Measurements from ENCODE around the gene MAP4K4. TPM values are rescaled to one million over a fixed set of nuclear protein-coding genes. Genes with fewer than 3 reads are reported as not detected.

The MAP4K4 gene
- total and polyA plus RNA-seq, 2 experiments from 2014 or later = 20.3 to 115 TPM

DNA sequence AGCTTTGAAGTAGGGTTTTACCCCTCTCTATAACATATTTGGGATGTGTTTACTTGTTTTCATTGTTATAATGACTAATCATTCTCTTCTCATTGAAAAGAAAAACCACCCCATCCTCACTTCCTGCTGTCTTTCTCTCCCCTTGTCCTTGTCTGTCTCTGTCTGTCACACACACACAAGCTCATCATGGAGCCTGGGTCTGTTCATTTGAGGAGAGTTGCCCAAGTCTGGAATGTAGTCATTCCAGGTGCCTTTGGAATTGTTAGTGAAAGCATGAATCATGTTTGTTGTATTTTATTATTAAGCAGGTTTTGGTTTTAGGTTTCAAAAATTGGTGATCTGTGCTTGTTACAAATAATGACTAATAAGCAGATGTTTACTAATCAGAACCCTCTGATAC lies 160.7 kb downstream of the MAP4K4 start:
- Histone ChIP-seq H3K27ac (no peak overlapping the region), H3K4me3 (no peak overlapping the region), H3K36me3 (ENCODE audit: low read depth) (peaks cover 86% of the 10 kb centered on the region), H3K4me2 (ENCODE audit: unreplicated experiment) (no peak overlapping the region), H3K9me2 (ENCODE audit: insufficient read depth) (no peaks in the 10 kb centered on the region), H3K27me3 (replicated peaks; ENCODE audit: insufficient read depth) (no peaks in the 10 kb centered on the region), H2AFZ (no peak overlapping the region), H4K20me1 (ENCODE audit: insufficient read depth) (0 out of 2 replicates have a peak, but pooled peaks cover 6% of the 10 kb centered on the region), H3K9ac (no peak overlapping the region), H3K4me1 (ENCODE audit: insufficient read depth) (peaks cover 9% of the 10 kb centered on the region; the same call in 1 of the 2 replicates), H3K9me3 (ENCODE audit: low read depth) (no peaks in the 10 kb centered on the region), H3F3A (ENCODE audit: insufficient read depth) (peaks cover 72% of the 10 kb centered on the region), H3K79me2 (ENCODE audit: insufficient read depth) (peaks cover 97% of the 10 kb centered on the region)
- peak; percentile 12 for DNase-seq
- TF ChIP-seq EZH2phosphoT487 (IDR thresholded peaks at IDR 0.05; ENCODE audit: insufficient read depth, low read depth) (no peak), EZH2 (IDR thresholded peaks at IDR 0.05; ENCODE audit: insufficient read depth, poor library complexity, severe bottlenecking) (no peak)
- in situ Hi-C loops (cut with MboI) = no loop called here

DNA sequence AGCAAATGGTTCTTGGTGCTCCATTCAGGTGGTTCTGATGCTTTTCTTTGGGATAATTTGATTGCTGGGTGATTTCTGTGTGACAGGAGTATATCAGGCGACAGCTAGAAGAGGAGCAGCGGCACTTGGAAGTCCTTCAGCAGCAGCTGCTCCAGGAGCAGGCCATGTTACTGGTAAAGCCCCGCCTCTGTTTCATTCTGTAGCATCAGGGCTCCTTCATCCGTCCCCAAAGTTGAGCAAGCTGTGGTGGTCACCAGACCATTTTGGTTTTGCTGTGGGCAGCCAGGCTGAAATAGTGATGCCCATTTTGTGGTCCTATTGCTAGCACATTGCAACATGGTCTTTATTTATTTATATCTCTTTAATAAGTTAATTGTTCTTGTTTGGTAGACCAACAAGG lies 161.4 kb downstream of the MAP4K4 start:
- H3K9me2 ChIP-seq (ENCODE audit: insufficient read depth) = no peaks in the 10 kb centered on the region
- WGBS, 2 experiments (ENCODE audit: low coverage in 1 of 2, low lambda C conversion rate in 2 of 2, missing lambda C conversion rate in 2 of 2) = 83 to 93% methylated on average over 4 of the region's 4 CpGs
- H3K4me2 ChIP-seq (ENCODE audit: unreplicated experiment) = no peak overlapping the region
- no peak for DNase-seq
- H4K20me1 ChIP-seq (ENCODE audit: insufficient read depth) = 0 out of 2 replicates have a peak, but pooled peaks cover 6% of the 10 kb centered on the region
- peaks cover 97% of the 10 kb centered on the region for H3K79me2 ChIP-seq (ENCODE audit: insufficient read depth)
- in situ Hi-C loops (cut with MboI) = no loop called here
- H3K27me3 ChIP-seq (replicated peaks; ENCODE audit: insufficient read depth) = no peaks in the 10 kb centered on the region
- H3K4me1 ChIP-seq (ENCODE audit: insufficient read depth) = peaks cover 9% of the 10 kb centered on the region; the same call in 1 of the 2 replicates
- no peak overlapping the region for H3K4me3 ChIP-seq
- H3K36me3 ChIP-seq (ENCODE audit: low read depth) = peaks cover 86% of the 10 kb centered on the region
- no peak overlapping the region for H3K27ac ChIP-seq
- TF ChIP-seq EZH2 (IDR thresholded peaks at IDR 0.05; ENCODE audit: insufficient read depth, poor library complexity, severe bottlenecking) = no peak
- no peak for TF ChIP-seq EZH2phosphoT487 (IDR thresholded peaks at IDR 0.05; ENCODE audit: insufficient read depth, low read depth)
- no peak overlapping the region for H2AFZ ChIP-seq
- no peak overlapping the region for H3K9ac ChIP-seq
- H3F3A ChIP-seq (ENCODE audit: insufficient read depth) = peaks cover 65% of the 10 kb centered on the region
- H3K9me3 ChIP-seq (ENCODE audit: low read depth) = no peaks in the 10 kb centered on the region

DNA sequence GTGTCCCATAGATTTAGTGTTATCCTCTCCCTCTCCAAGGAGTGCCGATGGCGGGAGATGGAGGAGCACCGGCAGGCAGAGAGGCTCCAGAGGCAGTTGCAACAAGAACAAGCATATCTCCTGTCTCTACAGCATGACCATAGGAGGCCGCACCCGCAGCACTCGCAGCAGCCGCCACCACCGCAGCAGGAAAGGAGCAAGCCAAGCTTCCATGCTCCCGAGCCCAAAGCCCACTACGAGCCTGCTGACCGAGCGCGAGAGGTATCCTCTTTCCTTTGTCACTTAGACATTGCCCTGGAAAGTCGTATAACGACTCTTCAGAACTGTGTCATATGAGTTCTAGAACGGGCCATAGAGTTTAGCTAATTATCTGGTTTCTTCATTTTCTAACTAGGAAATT lies 162.1 kb downstream of the MAP4K4 start:
- 0 out of 2 replicates have a peak, but pooled peaks cover 6% of the 10 kb centered on the region for H4K20me1 ChIP-seq (ENCODE audit: insufficient read depth)
- TF ChIP-seq EZH2phosphoT487 (IDR thresholded peaks at IDR 0.05; ENCODE audit: insufficient read depth, low read depth) (no peak), EZH2 (IDR thresholded peaks at IDR 0.05; ENCODE audit: insufficient read depth, poor library complexity, severe bottlenecking) (no peak)
- no peaks in the 10 kb centered on the region for H3K9me2 ChIP-seq (ENCODE audit: insufficient read depth)
- no peak overlapping the region for H3K4me2 ChIP-seq (ENCODE audit: unreplicated experiment)
- no peak overlapping the region for H3K27ac ChIP-seq
- peaks cover 60% of the 10 kb centered on the region for H3F3A ChIP-seq (ENCODE audit: insufficient read depth)
- H3K9me3 ChIP-seq (ENCODE audit: low read depth) = no peaks in the 10 kb centered on the region
- peaks cover 9% of the 10 kb centered on the region; the same call in 1 of the 2 replicates for H3K4me1 ChIP-seq (ENCODE audit: insufficient read depth)
- H3K9ac ChIP-seq = no peak overlapping the region
- H3K4me3 ChIP-seq = no peak overlapping the region
- no peak overlapping the region for H2AFZ ChIP-seq
- H3K27me3 ChIP-seq (replicated peaks; ENCODE audit: insufficient read depth) = no peaks in the 10 kb centered on the region
- in situ Hi-C loops (cut with MboI) = no loop called here
- H3K36me3 ChIP-seq (ENCODE audit: low read depth) = peaks cover 86% of the 10 kb centered on the region
- H3K79me2 ChIP-seq (ENCODE audit: insufficient read depth) = peaks cover 97% of the 10 kb centered on the region
- no peak for DNase-seq
- 97 to 99% methylated on average over 16 of the region's 16 CpGs for WGBS, 2 experiments (ENCODE audit: low coverage in 1 of 2, low lambda C conversion rate in 2 of 2, missing lambda C conversion rate in 2 of 2)

DNA sequence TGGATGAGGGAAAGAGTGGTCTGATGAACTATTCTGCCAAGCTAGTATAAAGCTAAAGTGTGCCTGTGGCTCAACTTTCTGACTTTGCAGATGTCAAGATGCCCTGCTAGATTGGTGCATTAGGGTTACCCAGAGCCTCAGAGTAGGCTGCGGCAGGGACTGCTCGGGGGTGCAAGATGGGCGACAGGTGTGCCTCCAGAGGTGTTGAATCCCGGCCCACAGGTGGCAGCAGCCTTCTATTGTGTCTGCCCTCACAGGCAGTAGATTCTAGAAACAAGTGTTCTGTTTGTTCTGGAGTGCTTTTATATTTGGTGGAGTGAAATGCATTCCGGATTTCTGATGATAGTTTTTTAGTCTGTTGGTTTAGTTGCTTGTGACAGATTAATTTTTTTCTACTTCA lies 162.7 kb downstream of the MAP4K4 start:
- no peak overlapping the region for H3K4me2 ChIP-seq (ENCODE audit: unreplicated experiment)
- 0 out of 2 replicates have a peak, but pooled peaks cover 6% of the 10 kb centered on the region for H4K20me1 ChIP-seq (ENCODE audit: insufficient read depth)
- H3K36me3 ChIP-seq (ENCODE audit: low read depth) = peaks cover 88% of the 10 kb centered on the region
- no peak for TF ChIP-seq EZH2phosphoT487 (IDR thresholded peaks at IDR 0.05; ENCODE audit: insufficient read depth, low read depth)
- no peak for TF ChIP-seq EZH2 (IDR thresholded peaks at IDR 0.05; ENCODE audit: insufficient read depth, poor library complexity, severe bottlenecking)
- no peaks in the 10 kb centered on the region for H3K9me2 ChIP-seq (ENCODE audit: insufficient read depth)
- H3K9me3 ChIP-seq (ENCODE audit: low read depth) = no peaks in the 10 kb centered on the region
- no peak overlapping the region for H3K9ac ChIP-seq
- peaks cover 9% of the 10 kb centered on the region; the same call in 1 of the 2 replicates for H3K4me1 ChIP-seq (ENCODE audit: insufficient read depth)
- no peak for DNase-seq
- H3K4me3 ChIP-seq = no peak overlapping the region
- H3K27me3 ChIP-seq (replicated peaks; ENCODE audit: insufficient read depth) = no peaks in the 10 kb centered on the region
- peaks cover 55% of the 10 kb centered on the region for H3F3A ChIP-seq (ENCODE audit: insufficient read depth)
- 84 to 94% methylated on average over 5 of the region's 5 CpGs for WGBS, 2 experiments (ENCODE audit: low coverage in 1 of 2, low lambda C conversion rate in 2 of 2, missing lambda C conversion rate in 2 of 2)
- H3K27ac ChIP-seq = no peak overlapping the region
- peaks cover 91% of the 10 kb centered on the region for H3K79me2 ChIP-seq (ENCODE audit: insufficient read depth)
- H2AFZ ChIP-seq = no peak overlapping the region
- in situ Hi-C loops (cut with MboI) = no loop called here

DNA sequence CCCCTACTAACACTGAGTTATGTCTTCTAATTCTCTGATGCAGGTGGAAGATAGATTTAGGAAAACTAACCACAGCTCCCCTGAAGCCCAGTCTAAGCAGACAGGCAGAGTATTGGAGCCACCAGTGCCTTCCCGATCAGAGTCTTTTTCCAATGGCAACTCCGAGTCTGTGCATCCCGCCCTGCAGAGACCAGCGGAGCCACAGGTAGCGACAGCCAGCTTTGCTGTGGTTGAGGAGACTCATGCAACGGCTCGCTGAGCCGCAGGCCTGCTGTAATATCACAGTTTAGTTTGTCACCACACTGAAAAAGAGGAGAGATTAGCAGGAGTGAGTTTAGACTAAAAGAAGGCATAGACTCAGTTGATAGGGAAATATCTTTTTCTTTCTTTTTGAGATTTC lies 163.3 kb downstream of the MAP4K4 start:
- H3K9me3 ChIP-seq (ENCODE audit: low read depth) = no peaks in the 10 kb centered on the region
- H3K27ac ChIP-seq = no peak overlapping the region
- TF ChIP-seq EZH2phosphoT487 (IDR thresholded peaks at IDR 0.05; ENCODE audit: insufficient read depth, low read depth) (no peak), EZH2 (IDR thresholded peaks at IDR 0.05; ENCODE audit: insufficient read depth, poor library complexity, severe bottlenecking) (no peak)
- H3F3A ChIP-seq (ENCODE audit: insufficient read depth) = peaks cover 48% of the 10 kb centered on the region
- DNase-seq = no peak
- no peaks in the 10 kb centered on the region for H3K9me2 ChIP-seq (ENCODE audit: insufficient read depth)
- in situ Hi-C loops (cut with MboI) = no loop called here
- 95 to 96% methylated on average over 8 of the region's 8 CpGs for WGBS, 2 experiments (ENCODE audit: low coverage in 1 of 2, low lambda C conversion rate in 2 of 2, missing lambda C conversion rate in 2 of 2)
- no peaks in the 10 kb centered on the region for H3K27me3 ChIP-seq (replicated peaks; ENCODE audit: insufficient read depth)
- H3K9ac ChIP-seq = no peak overlapping the region
- H3K79me2 ChIP-seq (ENCODE audit: insufficient read depth) = peaks cover 85% of the 10 kb centered on the region
- no peak overlapping the region for H3K4me3 ChIP-seq
- H3K36me3 ChIP-seq (ENCODE audit: low read depth) = peaks cover 88% of the 10 kb centered on the region
- peaks cover 9% of the 10 kb centered on the region; the same call in 1 of the 2 replicates for H3K4me1 ChIP-seq (ENCODE audit: insufficient read depth)
- H2AFZ ChIP-seq = no peak overlapping the region
- H3K4me2 ChIP-seq (ENCODE audit: unreplicated experiment) = no peak overlapping the region
- H4K20me1 ChIP-seq (ENCODE audit: insufficient read depth) = 0 out of 2 replicates have a peak, but pooled peaks cover 6% of the 10 kb centered on the region

Measured in GM23248 (cell line).